IPS-20b (cell line): ENCODE measurements around the gene NPIPB8.
"Not testable (repeated sequence)": the region's sequence is repeated elsewhere in the genome, so short reads cannot be mapped to it uniquely, and the experiment has no call there.

Experiments
- H3K27ac ChIP-seq: one replicate; pipeline ENCODE4 v1.5.1; 2013; ENCODE audit warnings: low read length
- H3K27me3 ChIP-seq: 2 replicates; pipeline ENCODE4 v1.6.1; 2013; ENCODE audit warnings: mild to moderate bottlenecking, low read length, inconsistent platforms; ENCODE audit not compliant: insufficient read depth
- H3K36me3 ChIP-seq: 2 replicates; pipeline ENCODE4 v1.6.1; 2013; ENCODE audit warnings: low read depth, mild to moderate bottlenecking, inconsistent platforms, low read length, moderate library complexity; ENCODE audit not compliant: insufficient read depth
- H3K4me1 ChIP-seq: 2 replicates; pipeline ENCODE4 v1.6.1; 2013; ENCODE audit warnings: mild to moderate bottlenecking, control low read depth, inconsistent platforms, low read length, moderate library complexity; ENCODE audit not compliant: insufficient read depth
- H3K4me3 ChIP-seq: 2 replicates; pipeline ENCODE4 v1.5.1; 2013; ENCODE audit warnings: mild to moderate bottlenecking, low read length, inconsistent platforms
- H3K9ac ChIP-seq: 2 replicates; pipeline ENCODE4 v1.6.1; 2013; ENCODE audit warnings: low read depth, mild to moderate bottlenecking, inconsistent platforms, low read length, moderate library complexity
- H3K9me3 ChIP-seq: 2 replicates; pipeline ENCODE4 v1.6.1; 2013; ENCODE audit warnings: mild to moderate bottlenecking, low read depth, low read length, inconsistent platforms; ENCODE audit not compliant: insufficient read depth

The NPIPB8 gene

DNA sequence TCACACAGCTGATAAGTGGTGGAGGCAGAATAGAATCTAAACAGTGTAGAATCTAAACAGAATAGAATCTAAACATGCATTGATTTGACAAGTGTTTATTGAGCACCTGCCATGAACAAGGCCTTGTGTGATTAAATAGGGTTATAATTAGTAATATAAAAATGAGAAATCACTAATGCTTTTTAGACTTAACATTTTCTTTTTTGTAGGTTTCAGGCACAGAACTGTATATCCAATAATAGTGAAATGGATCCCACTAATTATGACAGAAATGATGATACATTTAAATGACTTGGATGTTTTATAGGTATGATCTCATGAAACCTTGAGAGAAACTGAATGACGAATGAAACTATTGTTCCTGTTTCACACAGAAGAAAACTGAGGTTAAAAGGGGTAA is at the start of gene NPIPB8:
NPIPB8 (plus strand) TSS at position 301 of the 400 bp plus-strand sequence. CDS start 296 bp downstream, outside the sequence.
- not testable (repeated sequence) for H3K4me3 ChIP-seq, H3K9me3 ChIP-seq, H3K9ac ChIP-seq, H3K27ac ChIP-seq, H3K36me3 ChIP-seq, H3K4me1 ChIP-seq, H3K27me3 ChIP-seq

DNA sequence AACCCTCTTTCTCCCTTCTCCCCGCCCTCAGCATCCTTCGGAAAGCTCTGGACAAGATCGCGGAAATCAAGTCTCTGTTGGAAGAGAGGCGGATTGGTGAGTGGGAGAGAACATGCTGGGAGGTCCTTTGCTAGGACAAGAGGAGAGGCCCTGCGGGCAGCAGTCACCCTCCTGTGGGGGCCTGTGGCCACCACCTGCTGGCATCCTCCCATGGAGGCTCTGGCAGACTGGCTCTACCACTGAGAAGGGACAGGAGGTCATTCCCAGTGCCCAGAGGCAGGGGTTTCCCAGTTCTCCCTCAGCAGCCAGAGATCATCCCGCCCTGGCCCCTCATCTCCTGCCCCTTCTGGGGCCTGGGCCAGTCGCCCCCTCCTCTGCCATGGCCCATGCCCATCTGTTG is 48.8 kb upstream of the NPIPB8 start:
- no peaks in the 10 kb centered on the region for H3K9me3 ChIP-seq
- no peak overlapping the region for H3K27ac ChIP-seq
- no peaks in the 10 kb centered on the region for H3K4me1 ChIP-seq
- H3K4me3 ChIP-seq, result no peak overlapping the region
- H3K9ac ChIP-seq, result no peak overlapping the region
- H3K36me3 ChIP-seq, result peaks cover 32% of the 10 kb centered on the region
- no peaks in the 10 kb centered on the region for H3K27me3 ChIP-seq

DNA sequence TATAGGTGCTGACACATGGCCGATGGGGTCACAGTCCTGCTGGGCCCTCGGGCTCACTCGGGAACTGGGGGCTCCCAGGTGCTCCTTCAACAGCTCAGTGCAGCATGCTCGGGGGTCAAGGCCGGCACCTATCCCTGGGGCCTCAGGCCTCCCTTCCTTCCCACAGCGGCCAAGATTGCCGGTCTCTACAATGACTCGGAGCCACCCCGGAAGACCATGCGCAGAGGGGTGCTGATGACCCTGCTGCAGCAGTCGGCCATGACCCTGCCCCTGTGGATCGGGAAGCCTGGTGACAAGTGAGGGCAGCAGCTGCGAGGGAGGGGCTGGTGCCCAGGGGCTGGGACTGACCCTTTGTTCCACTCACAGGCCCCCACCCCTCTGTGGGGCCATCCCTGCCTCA is 47.9 kb upstream of the NPIPB8 start:
- peaks cover 32% of the 10 kb centered on the region for H3K36me3 ChIP-seq
- H3K9me3 ChIP-seq, result no peaks in the 10 kb centered on the region
- no peak overlapping the region for H3K27ac ChIP-seq
- H3K27me3 ChIP-seq, result no peaks in the 10 kb centered on the region
- H3K4me1 ChIP-seq, result no peaks in the 10 kb centered on the region
- H3K4me3 ChIP-seq, result no peak overlapping the region
- no peak overlapping the region for H3K9ac ChIP-seq

DNA sequence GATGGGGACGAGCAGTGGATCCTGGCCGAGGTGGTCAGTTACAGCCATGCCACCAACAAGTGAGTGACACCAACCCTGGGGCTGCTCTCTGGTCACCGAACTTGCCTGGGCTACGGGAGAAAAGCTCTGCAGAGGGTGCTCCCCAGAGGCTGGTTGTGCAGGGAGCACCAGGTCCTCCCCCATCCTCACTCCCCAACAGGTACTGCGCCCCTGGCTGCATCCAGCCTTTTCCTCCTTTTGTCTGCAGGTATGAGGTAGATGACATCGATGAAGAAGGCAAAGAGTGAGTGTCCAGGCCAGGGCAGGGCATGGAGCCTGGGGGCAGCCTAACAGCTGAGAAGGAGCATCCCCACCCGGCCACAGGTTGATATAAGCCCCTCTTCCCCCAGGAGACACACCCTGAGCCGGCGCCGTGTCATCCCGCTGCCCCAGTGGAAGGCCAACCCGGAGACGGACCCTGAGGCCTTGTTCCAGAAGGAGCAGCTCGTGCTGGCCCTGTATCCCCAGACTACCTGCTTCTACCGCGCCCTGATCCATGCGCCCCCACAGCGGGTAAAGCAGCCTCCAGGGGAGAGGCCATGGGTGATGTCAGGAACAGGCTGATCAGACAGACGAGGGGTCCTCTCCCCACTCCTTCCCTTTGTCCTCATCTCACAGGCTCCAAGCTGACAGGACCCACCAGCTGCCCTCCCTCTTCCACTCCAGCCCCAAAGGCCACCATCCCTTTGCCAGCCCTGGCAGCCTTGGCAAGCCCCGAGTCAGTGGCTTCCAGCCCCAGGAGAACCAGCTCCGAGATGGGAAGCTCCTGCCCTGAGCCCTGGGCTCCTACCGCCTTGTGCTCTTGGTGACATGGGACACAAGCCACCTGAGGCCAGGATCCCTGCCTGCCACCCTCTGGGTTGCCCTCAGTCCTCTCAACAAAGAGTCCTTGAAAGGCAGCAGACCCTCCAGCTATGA is 47.2 kb upstream of the NPIPB8 start:
- H3K27me3 ChIP-seq, result no peaks in the 10 kb centered on the region
- no peaks in the 10 kb centered on the region for H3K9me3 ChIP-seq
- H3K4me3 ChIP-seq, result no peak overlapping the region
- H3K36me3 ChIP-seq, result peaks cover 28% of the 10 kb centered on the region
- H3K9ac ChIP-seq, result no peak overlapping the region
- no peaks in the 10 kb centered on the region for H3K4me1 ChIP-seq
- no peak overlapping the region for H3K27ac ChIP-seq

DNA sequence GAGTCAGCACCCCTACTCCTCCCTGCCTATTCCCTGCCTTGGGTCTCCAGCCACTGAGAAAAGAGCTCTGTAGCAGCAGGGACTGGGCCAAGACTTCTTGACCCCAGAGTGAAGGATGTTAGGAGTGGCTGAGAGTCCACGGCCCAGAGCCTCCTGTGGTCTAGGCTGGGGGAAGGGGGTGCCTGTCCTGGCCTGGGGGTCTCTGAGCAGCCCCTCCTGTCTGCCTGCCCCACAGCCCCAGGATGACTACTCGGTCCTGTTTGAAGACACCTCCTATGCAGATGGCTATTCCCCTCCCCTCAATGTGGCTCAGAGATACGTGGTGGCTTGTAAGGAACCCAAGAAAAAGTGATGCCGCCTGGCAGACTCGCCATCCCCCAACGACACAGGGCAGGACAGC is 46.5 kb upstream of the NPIPB8 start:
- H3K4me3 ChIP-seq, result no peak overlapping the region
- no peaks in the 10 kb centered on the region for H3K4me1 ChIP-seq
- no peaks in the 10 kb centered on the region for H3K27me3 ChIP-seq
- no peak overlapping the region for H3K27ac ChIP-seq
- peaks cover 24% of the 10 kb centered on the region for H3K36me3 ChIP-seq
- H3K9ac ChIP-seq, result no peak overlapping the region
- H3K9me3 ChIP-seq, result no peaks in the 10 kb centered on the region

DNA sequence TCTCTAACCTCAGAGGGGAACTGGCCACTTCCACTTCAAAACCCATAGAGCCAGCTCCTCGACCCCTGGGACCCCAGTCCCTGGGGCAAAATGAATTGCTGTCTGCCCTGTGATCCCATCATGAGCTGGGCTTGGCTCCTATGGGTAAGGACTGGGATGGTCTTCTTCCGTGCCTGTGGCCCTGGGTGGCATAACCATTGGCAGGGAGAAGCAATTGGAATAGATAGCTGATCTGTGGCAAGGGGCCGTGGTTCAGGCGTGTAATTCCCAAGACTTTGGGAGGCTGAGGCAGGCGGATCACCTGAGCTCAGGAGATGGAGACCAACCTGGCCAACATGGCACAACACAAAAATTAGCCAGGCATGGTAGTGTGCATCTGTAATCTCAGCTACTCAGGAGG is 45.4 kb upstream of the NPIPB8 start:
- Histone ChIP-seq H3K4me1 (peaks cover under 1% of the 10 kb centered on the region; the same call in 1 of the 2 replicates), H3K9ac (no peak overlapping the region), H3K27me3 (no peaks in the 10 kb centered on the region), H3K4me3 (no peak overlapping the region), H3K27ac (no peak overlapping the region), H3K9me3 (no peaks in the 10 kb centered on the region), H3K36me3 (peaks cover 24% of the 10 kb centered on the region)

DNA sequence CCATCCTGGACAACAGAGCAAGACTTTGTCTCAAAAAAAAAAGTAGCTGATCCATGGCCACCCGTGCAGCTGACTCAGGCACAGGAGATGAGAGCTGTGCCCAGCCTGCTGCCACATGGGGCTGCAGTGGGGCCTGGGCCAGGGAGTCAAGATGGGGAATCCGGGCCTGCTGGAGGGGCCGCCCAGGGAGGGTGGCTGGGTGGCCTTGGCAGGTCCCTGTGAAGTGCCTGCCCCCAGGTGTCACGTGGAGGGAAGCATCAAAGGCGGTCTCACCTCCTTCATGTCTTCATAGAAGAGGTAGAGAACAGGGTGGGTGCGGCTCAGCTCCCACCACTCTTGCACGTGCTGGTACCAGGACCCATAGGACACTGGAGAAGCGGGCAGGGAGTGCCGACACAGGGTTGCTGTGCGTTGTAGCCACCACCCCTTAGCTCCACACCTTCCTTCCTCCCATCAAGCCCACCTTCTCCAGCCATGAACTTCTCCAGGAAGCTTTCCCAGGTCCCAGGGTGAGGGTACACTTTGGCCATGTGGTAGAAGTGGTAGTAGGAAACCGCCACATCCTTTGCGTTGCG is 44.8 kb upstream of the NPIPB8 start:
- peaks cover 6% of the 10 kb centered on the region; the same call in 1 of the 2 replicates for H3K4me1 ChIP-seq
- no peak overlapping the region for H3K4me3 ChIP-seq
- H3K9ac ChIP-seq, result no peak overlapping the region
- H3K27me3 ChIP-seq, result no peaks in the 10 kb centered on the region
- no peak overlapping the region for H3K27ac ChIP-seq
- H3K36me3 ChIP-seq, result peaks cover 24% of the 10 kb centered on the region
- H3K9me3 ChIP-seq, result no peaks in the 10 kb centered on the region

DNA sequence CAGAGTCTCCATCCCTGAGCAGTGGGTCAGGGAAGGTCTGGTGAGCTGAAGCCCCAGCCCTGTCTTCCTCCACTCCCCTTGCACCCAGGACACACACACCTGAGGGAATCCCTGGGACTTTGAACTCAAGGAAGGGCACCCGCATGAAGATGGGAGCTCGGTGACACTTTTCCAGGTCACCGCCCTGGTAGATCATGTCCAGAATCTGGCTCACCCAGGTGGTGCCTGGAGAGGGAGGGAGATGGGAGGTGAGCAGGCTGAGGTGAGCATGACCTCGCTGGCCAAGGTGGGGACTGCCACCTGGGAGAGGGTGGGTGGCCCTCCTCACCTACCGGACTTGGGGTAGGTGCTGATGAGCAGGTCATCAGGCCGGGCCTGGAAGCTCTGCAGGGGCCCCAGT is 42.4 kb upstream of the NPIPB8 start:
- H3K27ac ChIP-seq, H3K4me3 ChIP-seq, H3K9me3 ChIP-seq, H3K36me3 ChIP-seq, H3K4me1 ChIP-seq, H3K9ac ChIP-seq, H3K27me3 ChIP-seq: not testable (repeated sequence)

DNA sequence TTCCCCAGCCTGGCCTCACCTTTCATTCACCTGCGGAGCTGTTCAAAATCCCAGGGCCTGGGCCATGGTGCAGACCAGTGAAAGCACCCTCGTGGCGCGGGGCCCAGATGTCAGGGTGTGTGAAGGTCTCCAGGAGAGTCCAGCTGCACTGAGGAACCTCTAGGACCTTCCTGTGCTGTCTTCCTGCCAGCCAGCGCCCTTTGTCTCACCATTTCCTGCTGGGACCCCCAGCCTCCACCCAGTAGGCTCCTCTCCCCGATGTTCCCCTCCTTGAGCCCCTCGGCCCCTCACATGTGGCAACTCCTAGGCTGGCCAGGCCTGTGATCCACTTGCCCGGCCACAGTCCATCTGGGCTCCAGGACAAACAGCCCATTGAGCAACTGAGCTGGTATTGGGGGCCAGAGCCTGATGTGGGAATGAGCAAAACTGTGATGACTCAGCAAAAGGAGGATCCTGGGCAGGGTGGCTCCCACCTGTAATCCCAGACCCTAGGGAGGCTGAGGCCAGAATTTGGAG is 41.7 kb upstream of the NPIPB8 start:
- Histone ChIP-seq H3K4me1 (peaks cover 7% of the 10 kb centered on the region; the same call in 1 of the 2 replicates), H3K27ac (no peak overlapping the region), H3K9me3 (no peaks in the 10 kb centered on the region), H3K4me3 (no peak overlapping the region), H3K9ac (no peak overlapping the region), H3K36me3 (no peaks in the 10 kb centered on the region), H3K27me3 (no peaks in the 10 kb centered on the region)

DNA sequence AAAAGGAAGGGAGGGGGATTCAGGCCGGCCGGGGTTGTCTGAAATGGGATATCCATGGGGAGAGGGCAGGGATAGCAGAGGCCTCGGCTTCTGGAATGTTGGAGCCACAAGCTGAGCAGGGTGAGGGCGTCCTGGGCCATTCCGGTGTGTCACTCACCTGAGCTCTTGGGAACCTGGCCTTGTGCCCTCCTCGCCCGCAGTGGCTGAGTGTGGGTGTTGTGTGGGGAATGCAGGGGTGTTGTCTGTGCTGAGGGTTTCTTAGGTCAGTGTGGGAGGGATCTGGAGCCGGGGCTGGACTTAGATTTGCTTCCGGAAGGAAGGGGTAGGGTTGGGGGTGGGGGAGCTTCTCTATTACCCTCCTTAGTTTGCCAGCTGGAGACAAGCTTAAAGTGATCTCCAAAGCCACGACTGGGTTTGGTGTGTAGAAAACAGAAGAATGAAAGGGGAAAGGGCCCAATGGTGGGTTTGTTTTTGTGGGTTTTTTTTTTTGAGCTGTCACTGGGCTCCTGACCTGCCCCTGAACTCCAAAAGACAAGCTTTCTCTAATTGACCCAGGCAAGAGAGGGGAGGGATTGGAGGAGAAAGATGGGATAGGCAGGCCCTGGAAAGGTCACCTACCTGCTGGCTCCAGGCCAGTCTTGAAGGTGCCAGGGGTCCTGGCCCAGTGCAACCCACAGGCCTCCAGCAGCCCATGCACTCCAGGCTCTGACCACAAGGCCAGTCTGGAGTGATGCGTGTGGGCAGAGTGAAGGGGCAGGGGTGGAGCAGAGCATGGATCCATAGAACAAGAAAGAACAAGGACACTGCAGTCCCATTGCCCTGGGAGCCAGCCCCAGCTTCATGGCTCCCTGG is 40.8 kb upstream of the NPIPB8 start, which contains the start of gene SULT1A2:
SULT1A2 (minus strand) TSS at position 211 of the 852 bp plus-strand sequence. CDS start 1,120 bp downstream, outside the sequence.
- H3K9ac ChIP-seq, result no peak within 1 kb of the TSS

DNA sequence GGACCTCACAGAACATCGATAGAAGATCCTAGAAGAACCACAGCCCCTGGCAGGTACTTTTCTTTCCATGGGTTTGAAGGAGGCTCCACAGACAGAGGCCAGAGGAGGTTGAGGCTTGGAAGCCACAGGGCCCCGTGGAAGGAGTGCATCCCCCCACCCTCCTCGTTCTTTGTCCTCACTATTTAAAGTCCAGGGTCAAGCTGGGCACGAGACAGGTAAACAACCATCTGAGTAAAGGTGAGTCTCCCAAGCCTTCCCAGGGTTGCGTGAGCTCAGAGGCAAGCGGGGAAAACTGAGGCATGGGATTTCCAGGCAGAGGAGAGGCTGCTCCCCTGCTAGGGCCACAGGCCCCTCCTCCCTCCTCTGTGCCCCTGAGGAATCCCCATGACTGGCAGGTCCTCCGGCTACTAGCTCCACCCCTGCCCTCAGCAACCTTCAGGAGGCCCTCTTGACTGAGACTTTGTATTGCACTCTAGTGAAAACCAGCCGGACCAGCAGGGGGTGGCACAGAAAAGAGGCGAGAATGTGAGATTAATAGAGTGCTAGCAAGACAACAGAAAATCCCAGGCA is 40.1 kb upstream of the NPIPB8 start:
- Histone ChIP-seq H3K27ac (no peak overlapping the region), H3K36me3 (no peaks in the 10 kb centered on the region), H3K9me3 (no peaks in the 10 kb centered on the region), H3K27me3 (no peaks in the 10 kb centered on the region), H3K4me1 (peaks cover 7% of the 10 kb centered on the region; the same call in 1 of the 2 replicates), H3K4me3 (no peak overlapping the region), H3K9ac (no peak overlapping the region)

More for the DNA sequence above, 40.8 kb upstream of the NPIPB8 start, which contains the start of gene SULT1A2:
- no peaks in the 10 kb centered on the region for H3K9me3 ChIP-seq
- peaks cover 7% of the 10 kb centered on the region; the same call in 1 of the 2 replicates for H3K4me1 ChIP-seq
- H3K27ac ChIP-seq, result no peak within 1 kb of the TSS
- no peak within 1 kb of the TSS for H3K4me3 ChIP-seq
- no peaks in the 10 kb centered on the region for H3K27me3 ChIP-seq
- H3K36me3 ChIP-seq, result no peaks in the 10 kb centered on the region
